ENCODE data around the gene AFF3. TPM values are rescaled to one million over a fixed set of nuclear protein-coding genes. Genes with fewer than 3 reads are reported as not detected.

Gene AFF3
- total RNA-seq, 1 donor from 2014 or later: 12.2 TPM

DNA sequence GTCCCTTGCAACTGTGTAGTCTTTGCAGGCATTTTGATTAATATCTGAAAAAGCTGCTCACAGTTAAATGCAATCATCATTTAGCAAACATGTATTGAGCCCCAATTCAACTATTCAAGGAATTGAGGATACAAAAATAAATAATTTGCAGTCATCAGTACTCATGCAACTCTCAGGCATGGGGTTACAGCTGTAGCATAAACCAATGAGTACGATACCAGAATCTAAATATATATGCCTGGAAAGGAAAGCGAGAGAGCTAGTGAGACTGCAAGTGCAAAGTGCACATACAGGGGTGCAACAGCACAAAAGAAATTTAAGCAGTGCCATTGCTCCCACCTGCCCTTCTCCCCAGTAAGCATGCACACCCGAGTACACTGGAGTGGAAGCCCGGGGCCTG, 216.4 kb downstream of the AFF3 start:
- H3K4me1 Mint-ChIP-seq (ENCODE audit: unreplicated experiment): no peaks in the 10 kb centered on the region
- no peaks in the 10 kb centered on the region for H3K27me3 Mint-ChIP-seq (ENCODE audit: unreplicated experiment)
- no peak for DNase-seq (ENCODE audit: low spot score)
- no peak overlapping the region for H3K27ac Mint-ChIP-seq (ENCODE audit: unreplicated experiment)
- TF ChIP-seq, protein P1, sequence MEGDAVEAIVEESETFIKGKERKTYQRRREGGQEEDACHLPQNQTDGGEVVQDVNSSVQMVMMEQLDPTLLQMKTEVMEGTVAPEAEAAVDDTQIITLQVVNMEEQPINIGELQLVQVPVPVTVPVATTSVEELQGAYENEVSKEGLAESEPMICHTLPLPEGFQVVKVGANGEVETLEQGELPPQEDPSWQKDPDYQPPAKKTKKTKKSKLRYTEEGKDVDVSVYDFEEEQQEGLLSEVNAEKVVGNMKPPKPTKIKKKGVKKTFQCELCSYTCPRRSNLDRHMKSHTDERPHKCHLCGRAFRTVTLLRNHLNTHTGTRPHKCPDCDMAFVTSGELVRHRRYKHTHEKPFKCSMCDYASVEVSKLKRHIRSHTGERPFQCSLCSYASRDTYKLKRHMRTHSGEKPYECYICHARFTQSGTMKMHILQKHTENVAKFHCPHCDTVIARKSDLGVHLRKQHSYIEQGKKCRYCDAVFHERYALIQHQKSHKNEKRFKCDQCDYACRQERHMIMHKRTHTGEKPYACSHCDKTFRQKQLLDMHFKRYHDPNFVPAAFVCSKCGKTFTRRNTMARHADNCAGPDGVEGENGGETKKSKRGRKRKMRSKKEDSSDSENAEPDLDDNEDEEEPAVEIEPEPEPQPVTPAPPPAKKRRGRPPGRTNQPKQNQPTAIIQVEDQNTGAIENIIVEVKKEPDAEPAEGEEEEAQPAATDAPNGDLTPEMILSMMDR (IDR thresholded peaks at IDR 0.05; ENCODE audit: unreplicated experiment): no peak
- no peaks in the 10 kb centered on the region for H3K9me3 Mint-ChIP-seq (ENCODE audit: unreplicated experiment)
- no peak overlapping the region for H3K4me3 Mint-ChIP-seq (ENCODE audit: unreplicated experiment)
- H3K36me3 Mint-ChIP-seq (ENCODE audit: low read depth, unreplicated experiment): no peaks in the 10 kb centered on the region

DNA sequence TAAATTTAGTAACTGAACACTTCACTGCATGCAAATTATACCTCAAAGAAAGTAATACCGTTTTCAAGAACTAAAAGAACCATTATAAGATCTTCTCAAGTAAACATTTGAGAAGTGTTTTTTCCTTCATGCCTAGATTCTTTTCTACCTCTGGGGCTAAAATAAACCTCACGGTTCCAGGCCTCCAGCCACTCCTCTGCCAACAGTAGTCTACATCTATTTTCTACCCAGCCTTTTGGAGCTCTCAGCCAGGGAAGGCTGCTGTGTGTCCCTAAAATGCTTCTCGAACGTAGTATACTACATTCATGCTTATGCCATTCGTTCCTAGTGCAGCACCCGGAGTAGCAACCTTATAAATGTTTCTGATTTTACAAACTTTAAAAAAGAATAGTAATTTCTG, 219.7 kb downstream of the AFF3 start:
- H3K36me3 Mint-ChIP-seq (ENCODE audit: low read depth, unreplicated experiment): no peaks in the 10 kb centered on the region
- H3K4me3 Mint-ChIP-seq (ENCODE audit: unreplicated experiment): no peak overlapping the region
- no peak for DNase-seq (ENCODE audit: low spot score)
- H3K4me1 Mint-ChIP-seq (ENCODE audit: unreplicated experiment): no peaks in the 10 kb centered on the region
- no peak overlapping the region for H3K27ac Mint-ChIP-seq (ENCODE audit: unreplicated experiment)
- H3K27me3 Mint-ChIP-seq (ENCODE audit: unreplicated experiment): no peaks in the 10 kb centered on the region
- TF ChIP-seq, protein P1 (IDR thresholded peaks at IDR 0.05; ENCODE audit: unreplicated experiment): no peak
- H3K9me3 Mint-ChIP-seq (ENCODE audit: unreplicated experiment): no peaks in the 10 kb centered on the region

DNA sequence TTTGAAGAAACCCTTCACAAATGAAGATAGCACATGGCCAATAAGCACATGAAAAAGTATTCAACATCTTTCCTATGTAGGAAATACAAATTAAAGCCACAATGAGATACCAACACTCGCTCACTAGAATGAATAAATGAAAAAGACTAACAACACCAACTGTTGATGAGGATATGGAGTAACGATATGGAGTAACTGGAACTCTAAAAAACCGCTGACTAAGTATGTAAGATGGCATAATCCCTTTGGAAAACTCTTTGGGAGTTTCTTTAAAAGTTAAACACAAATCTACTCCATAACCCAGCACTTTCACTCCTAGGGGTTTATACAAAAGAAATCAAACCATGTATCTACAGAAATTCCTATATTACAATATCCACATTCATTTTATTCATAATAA, 220.5 kb downstream of the AFF3 start:
- H3K4me1 Mint-ChIP-seq (ENCODE audit: unreplicated experiment): no peaks in the 10 kb centered on the region
- no peak overlapping the region for H3K27ac Mint-ChIP-seq (ENCODE audit: unreplicated experiment)
- H3K9me3 Mint-ChIP-seq (ENCODE audit: unreplicated experiment): no peaks in the 10 kb centered on the region
- DNase-seq (ENCODE audit: low spot score): no peak
- no peaks in the 10 kb centered on the region for H3K36me3 Mint-ChIP-seq (ENCODE audit: low read depth, unreplicated experiment)
- no peak overlapping the region for H3K4me3 Mint-ChIP-seq (ENCODE audit: unreplicated experiment)
- peaks cover 2% of the 10 kb centered on the region for H3K27me3 Mint-ChIP-seq (ENCODE audit: unreplicated experiment)
- TF ChIP-seq, protein P1 (IDR thresholded peaks at IDR 0.05; ENCODE audit: unreplicated experiment): no peak

DNA sequence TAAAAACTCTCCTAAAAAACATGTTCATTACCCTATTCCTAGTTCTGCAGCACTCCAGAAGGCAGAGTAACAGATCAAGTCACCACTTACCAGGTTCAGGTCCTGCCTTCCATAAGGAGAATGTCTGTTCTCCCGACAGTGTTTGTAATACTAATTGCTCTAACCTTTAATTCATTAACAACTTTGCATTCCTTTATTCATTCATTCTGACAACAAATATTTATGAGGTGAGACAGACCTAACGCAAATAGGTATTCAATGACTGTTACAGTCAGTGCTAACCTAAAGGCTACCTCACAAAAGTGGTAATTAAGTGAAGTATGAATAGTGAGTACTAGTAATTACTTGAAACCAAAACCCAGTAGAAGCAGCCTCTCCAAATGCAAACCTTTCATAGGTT, 224.0 kb downstream of the AFF3 start:
- H3K4me3 Mint-ChIP-seq (ENCODE audit: unreplicated experiment): no peak overlapping the region
- DNase-seq (ENCODE audit: low spot score): no peak

DNA sequence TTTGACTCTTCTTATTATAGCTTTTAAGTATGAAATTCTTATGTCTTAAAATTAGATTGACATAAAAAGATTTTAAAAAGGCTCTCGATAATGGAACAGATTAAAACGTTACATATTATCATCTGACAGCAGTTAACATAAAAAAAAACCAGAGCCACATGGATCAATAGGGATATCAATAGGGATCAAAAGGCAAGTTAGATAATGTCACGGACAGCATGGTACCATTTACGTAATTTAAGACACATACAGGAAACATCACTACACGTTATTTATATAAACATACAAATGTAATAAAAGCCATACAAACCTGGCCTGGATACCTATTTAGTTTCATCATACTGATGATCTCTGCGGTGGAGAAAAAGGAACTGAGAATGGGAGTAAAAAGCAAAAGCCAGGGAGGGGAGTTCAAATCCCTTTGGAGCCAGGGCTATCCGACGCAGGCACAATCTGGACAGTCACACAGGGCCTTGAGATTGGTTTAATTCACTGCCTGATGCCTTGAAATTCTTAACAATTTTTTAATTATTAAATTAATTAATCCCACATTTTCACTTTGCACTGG, 227.2 kb downstream of the AFF3 start:
- no peaks in the 10 kb centered on the region for H3K4me1 Mint-ChIP-seq (ENCODE audit: unreplicated experiment)
- H3K27me3 Mint-ChIP-seq (ENCODE audit: unreplicated experiment): peaks cover 4% of the 10 kb centered on the region
- H3K27ac Mint-ChIP-seq (ENCODE audit: unreplicated experiment): no peak overlapping the region
- no peaks in the 10 kb centered on the region for H3K9me3 Mint-ChIP-seq (ENCODE audit: unreplicated experiment)
- no peaks in the 10 kb centered on the region for H3K36me3 Mint-ChIP-seq (ENCODE audit: low read depth, unreplicated experiment)
- no peak overlapping the region for H3K4me3 Mint-ChIP-seq (ENCODE audit: unreplicated experiment)
- no peak for DNase-seq (ENCODE audit: low spot score)
- TF ChIP-seq, protein P1 (IDR thresholded peaks at IDR 0.05; ENCODE audit: unreplicated experiment): no peak

More for the DNA sequence above, 224.0 kb downstream of the AFF3 start:
- Mint-ChIP-seq H3K27ac (ENCODE audit: unreplicated experiment) (no peak overlapping the region), H3K4me1 (ENCODE audit: unreplicated experiment) (no peaks in the 10 kb centered on the region), H3K36me3 (ENCODE audit: low read depth, unreplicated experiment) (no peaks in the 10 kb centered on the region), H3K27me3 (ENCODE audit: unreplicated experiment) (peaks cover 4% of the 10 kb centered on the region), H3K9me3 (ENCODE audit: unreplicated experiment) (no peaks in the 10 kb centered on the region)
- TF ChIP-seq, protein P1 (IDR thresholded peaks at IDR 0.05; ENCODE audit: unreplicated experiment): no peak
